H1 (cell line): ENCODE results near the gene SPPL2B. TPM values are rescaled to one million over a fixed set of nuclear protein-coding genes. Genes with fewer than 3 reads are reported as not detected.

ENCODE experiments used
- CHD7 ChIP-seq: fragments of 300-600 bp; sonication (generic); IDR thresholded peaks from 2 replicates; pipeline ENCODE4 v1.7.1; 2012; ENCODE audit warnings: low read length, moderate library complexity, mild to moderate bottlenecking, inconsistent platforms; ENCODE audit not compliant: insufficient replicate concordance
- polyA plus RNA-seq, 7 experiments: library from polyadenylated mRNA; depleted of rRNA in 3 of 7; stranded (reverse) in 5 of 7; unstranded in 2 of 7; fragments of >200 nt in 5 of 7; fragments of 200-250 nt in 2 of 7; gene quantifications; 1 replicate in 5 of 7; 2 replicates in 1 of 7; 4 replicates in 1 of 7; pipeline versions ENCODE4 v1.2.1 to v1.2.3, GENCODE V29; 2011 to 2013; ENCODE audit warnings: missing spikeins in 2 of 7, mixed read lengths in 2 of 7
- total RNA-seq: library from RNA; stranded (reverse); fragmentation: NEBNext Ultra II Directional; extraction: Animal tissue kit (Norgen Biotek cat#: 25700); gene quantifications from 2 replicates; pipeline ENCODE4 v1.2.1, GENCODE V29; 2021

The SPPL2B gene
- total and polyA plus RNA-seq, 2 of the 8 experiments (the other 6 are each of a cell fraction or from before 2014, with no cell fraction given), result 34.8 to 55.7 TPM

DNA sequence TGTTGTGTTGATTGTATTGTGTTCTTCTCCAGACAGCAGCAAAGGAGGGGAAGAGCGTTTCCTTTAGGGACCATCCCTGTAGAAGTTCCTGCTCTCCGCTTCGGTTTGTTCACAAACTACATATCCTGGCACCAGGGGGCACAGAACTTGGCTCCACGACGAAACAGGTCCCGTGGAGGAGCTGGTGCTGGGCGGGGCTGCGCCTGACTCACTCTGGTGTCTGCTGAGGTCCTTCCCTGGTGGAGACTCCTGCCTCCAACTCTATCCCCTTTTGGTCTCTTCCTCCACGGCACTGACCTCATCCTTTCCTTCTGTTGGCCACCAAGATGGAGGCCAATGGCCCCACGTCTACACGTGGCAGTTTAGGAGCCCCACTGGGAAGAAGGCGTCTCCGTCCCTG is 46.3 kb downstream of the SPPL2B start (continued):
- TF ChIP-seq CHD7, result no peak
